ENCODE measurements around the gene MAP4.

- TF ChIP-seq ZNF624 (tag by site-specific recombination; IDR thresholded peaks at IDR 0.05) (no peak), CTCF (tag by site-specific recombination; IDR thresholded peaks at IDR 0.05) (no peak), REPIN1 (tag by site-specific recombination; IDR thresholded peaks at IDR 0.05; ENCODE audit: low read depth) (no peak)
These were observed 198.6 kb downstream of the MAP4 start for GRCh38 chr3:47817609-47818008.

All from HEK293 (cell line).